ENCODE results near the gene PFN3.

DNA sequence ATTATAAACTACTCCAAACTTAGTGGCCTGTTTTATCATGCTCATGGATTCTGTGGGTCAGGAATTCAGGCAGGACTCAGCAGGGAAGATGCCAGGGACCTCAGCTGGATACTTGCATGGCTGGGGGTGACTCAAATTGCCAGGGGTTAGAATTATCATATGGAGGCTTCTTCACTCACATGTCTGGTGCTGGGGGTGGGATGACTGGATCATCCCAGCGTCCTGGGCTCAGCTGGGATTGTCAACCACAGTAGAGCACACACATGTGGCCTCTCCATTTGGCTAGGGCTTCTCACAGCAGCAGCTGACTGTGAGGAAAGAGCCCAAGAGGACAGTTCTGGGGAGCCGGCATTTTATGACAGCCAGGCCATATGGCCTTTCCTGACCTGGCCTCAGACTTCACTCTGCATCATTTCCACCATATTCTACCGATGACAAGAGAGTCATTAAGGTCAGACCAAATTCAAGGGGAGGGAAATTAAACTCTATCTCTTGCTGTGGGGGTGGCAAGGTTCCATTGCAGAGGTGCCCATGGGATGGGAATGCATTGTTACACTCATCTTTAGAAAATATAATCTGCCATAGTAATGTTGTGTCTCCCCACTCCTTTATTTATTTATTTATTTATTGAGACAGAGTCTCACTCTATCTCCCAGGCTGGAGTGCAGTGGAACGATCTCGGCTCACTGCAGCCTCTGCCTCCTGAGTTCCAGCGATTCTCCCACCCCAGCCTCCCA is 20.8 kb upstream of the PFN3 start:
- no peak for TF ChIP-seq EZH2phosphoT487 (IDR thresholded peaks at IDR 0.05; ENCODE audit: low read depth)
- TF ChIP-seq, protein P1, sequence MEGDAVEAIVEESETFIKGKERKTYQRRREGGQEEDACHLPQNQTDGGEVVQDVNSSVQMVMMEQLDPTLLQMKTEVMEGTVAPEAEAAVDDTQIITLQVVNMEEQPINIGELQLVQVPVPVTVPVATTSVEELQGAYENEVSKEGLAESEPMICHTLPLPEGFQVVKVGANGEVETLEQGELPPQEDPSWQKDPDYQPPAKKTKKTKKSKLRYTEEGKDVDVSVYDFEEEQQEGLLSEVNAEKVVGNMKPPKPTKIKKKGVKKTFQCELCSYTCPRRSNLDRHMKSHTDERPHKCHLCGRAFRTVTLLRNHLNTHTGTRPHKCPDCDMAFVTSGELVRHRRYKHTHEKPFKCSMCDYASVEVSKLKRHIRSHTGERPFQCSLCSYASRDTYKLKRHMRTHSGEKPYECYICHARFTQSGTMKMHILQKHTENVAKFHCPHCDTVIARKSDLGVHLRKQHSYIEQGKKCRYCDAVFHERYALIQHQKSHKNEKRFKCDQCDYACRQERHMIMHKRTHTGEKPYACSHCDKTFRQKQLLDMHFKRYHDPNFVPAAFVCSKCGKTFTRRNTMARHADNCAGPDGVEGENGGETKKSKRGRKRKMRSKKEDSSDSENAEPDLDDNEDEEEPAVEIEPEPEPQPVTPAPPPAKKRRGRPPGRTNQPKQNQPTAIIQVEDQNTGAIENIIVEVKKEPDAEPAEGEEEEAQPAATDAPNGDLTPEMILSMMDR (IDR thresholded peaks at IDR 0.05; ENCODE audit: low read depth, low read length), result no peak

All from OCI-LY3 (cell line).